LoVo (cell line): ENCODE measurements around the gene GLOD4.
"Not testable (repeated sequence)": the region's sequence is repeated elsewhere in the genome, so short reads cannot be mapped to it uniquely, and the experiment has no call there.

Source experiments
- DNase-seq: peaks from one replicate; pipeline ENCODE4 v3.0.0-alpha.2; 2016; ENCODE audit warnings: low spot score

GLOD4 gene

DNA sequence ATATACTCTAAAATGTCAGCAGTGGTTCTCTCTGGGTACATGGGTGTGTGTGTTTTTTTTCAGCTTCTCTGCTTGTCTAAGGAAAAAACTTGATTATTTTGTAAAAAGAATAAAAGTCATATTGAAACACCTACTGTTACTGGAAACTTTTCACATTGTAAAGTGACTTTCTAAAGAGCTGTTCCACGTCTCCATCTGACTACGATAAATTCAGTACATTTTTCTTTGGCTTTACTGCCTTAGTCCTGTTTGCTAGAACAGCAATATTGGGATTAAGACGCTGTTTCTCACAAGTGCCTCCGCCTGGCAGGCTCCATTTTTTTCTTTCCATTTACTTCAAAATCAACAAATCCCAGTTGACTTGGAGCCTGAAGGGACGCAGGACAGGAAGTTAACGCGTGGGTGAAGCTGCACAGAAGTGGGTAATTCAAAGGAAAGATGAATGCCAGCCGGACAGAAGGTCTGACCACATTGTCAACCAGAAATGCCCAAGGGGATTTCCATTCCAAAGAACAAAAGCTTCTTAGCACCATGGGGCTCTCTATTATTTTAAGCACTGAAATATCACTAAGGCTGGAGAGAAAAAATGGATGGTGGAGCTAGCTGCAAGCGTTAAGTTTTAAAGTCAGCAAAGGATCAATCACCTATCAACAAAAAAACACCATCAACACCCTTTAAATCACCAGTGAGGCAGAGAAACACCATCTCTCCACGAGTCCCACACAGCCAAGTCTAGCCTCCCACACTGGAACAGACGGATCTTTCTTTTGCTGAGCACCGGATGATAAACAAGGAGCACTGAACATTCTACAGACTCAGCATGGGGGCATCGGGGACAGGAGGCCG, 8.4 kb downstream of the GLOD4 start:
- no peak for DNase-seq

DNA sequence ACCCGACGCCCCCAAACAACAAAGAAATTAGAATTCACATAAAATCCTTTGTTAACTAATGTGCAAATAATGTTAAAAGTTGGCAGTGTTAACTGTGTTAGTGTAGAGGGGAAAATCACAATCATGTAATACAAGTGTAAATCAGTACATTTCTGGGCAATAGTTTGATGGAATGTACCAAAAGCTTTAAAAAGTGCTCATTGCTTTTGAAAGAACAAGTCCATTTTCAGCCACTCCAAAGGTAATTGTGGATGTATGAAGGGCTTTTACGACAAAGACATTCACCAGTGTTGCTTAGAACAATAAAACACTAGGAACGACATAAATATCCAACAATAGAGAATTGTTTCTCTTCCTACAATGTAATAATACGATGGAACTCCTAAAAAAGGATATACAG, 9.1 kb downstream of the GLOD4 start:
- DNase-seq: no peak

DNA sequence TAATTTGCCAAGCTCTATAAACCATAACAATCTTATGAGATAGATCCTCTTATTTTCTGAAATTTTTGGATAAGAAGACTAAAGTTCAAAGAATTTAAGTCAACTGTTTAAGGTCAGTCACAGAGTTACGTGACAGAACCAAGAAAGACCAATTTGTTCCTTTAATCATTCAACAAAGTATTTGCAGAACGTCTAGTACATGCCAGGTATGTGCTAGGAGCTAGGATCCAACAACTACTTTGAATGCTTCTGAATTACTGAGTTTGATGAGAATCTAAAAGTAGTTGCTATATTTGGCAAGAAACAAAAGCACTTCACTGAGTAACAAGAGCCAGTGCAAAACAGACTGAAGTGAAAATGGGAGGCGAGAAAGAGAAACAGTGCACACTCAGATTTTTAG, 15.0 kb downstream of the GLOD4 start:
- DNase-seq: no peak

- no peak for DNase-seq
Measured at GRCh38 chr17:760371-760770, 21.7 kb downstream of the GLOD4 start.

DNA sequence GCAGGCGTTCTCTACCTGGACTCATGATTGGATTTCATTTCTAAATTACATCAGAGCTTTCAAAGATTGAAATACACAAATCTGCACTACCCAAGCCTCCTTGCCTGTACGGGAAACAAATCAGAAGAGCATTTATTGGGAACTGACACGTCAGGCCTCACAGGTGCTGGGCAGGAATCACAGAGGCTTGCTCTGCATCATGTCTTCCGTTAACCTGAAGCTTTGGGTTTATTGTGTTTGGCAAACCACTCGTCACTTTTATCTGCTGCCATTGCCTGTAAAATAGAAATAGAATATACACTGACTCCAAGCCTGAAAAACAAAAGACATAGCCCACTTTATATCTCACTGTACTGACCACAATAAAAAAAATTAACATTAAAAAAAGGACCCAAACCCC, 22.1 kb downstream of the GLOD4 start:
- DNase-seq: no peak

GRCh38 chr17:756010-756567, 26.0 kb downstream of the GLOD4 start:
- DNase-seq: not testable (repeated sequence)

GRCh38 chr17:755319-755961, 26.6 kb downstream of the GLOD4 start:
- DNase-seq: not testable (repeated sequence)

DNA sequence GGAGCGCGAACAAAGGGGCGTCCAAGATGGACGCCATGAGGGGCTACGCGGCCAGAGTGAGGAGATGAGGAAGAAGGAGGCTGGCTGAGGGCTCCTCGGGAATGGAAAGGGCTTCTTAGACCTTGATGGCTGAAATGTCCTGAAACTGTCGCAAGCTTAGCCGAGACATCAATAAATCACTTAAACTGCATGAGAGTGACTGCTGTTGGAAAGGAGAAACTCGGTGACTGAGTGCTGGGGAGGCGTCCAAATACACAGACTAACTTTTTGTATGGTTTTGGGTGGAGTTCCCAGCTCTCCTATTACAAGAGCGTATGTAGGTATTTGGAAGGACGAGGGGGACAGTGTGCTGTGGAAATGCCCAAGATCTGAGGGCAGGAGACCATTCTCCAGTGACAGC, 28.7 kb downstream of the GLOD4 start:
- no peak for DNase-seq

- DNase-seq: no peak
Measured at GRCh38 chr17:752620-753219, 29.4 kb downstream of the GLOD4 start.

DNA sequence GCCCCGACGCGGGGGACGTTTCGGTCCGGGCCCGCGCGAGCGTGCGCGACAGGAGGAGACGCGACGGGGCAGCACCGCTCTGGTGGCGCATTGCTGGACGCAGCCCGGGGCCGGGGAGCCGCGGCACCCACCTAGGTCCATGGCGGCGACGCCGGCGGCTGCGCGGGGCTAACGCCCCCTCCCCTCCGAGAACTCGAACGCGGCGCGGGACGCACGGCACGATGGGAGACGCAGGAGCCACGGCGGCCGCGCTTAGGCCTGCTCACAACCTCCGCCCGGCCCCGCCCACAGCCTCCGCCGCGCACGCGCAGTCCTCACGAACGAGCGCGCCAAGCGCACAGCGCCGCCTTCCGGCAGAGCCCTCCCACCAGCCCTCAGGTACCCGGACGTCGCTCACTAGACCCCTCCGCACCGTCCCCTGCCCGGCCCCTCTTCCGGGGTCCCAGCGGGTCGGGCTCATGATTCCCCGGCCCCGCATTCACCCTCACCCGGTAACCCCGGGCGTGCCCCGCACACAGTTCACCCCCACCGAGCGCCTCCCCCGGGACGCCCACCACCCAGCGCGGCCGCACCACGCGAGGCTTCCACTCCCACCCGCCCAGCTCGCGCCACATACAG, 30.0 kb downstream of the GLOD4 start, which contains the start of gene GEMIN4:
TSS of gene GEMIN4 (minus strand) at position 263 of the 618 bp plus-strand sequence. CDS start at position 141, 122 bp downstream.
- peak; percentile 91 for DNase-seq

DNA sequence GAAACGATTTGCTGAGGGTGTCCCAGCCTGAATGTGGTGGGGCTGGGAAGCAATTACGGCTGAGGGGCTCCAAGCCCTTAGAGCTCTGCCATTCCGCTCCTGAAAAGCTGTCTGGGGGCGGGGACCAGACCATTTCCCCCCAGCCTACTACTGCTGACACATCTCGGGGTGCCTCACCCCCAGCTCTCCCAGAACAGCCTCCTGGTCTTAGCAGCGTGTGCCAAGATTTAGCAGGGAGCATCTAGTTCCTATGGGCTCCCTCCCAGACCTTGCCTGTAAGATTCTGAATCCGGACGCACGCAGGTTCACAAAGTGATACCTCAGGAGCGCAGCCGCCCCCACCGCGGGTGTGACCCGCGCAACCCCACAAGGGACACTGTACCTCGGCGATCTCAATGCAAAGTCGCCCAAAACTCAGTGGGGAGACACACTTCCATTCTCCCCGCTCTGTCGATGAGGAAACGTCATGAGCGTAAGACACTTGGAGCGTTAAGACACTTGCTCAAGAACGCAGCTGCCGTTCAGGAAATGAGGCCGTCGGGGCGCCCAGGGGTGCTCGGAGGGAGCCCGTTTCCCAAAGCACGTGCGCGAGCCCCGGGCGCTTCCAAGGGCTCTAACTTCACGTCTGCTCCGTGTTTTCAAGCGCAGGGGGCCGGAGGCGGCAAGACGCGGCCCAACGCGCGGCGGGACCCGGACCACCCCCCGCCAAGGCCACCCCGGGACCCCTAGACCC, 30.6 kb downstream of the GLOD4 start:
- peak; percentile 24 for DNase-seq

DNA sequence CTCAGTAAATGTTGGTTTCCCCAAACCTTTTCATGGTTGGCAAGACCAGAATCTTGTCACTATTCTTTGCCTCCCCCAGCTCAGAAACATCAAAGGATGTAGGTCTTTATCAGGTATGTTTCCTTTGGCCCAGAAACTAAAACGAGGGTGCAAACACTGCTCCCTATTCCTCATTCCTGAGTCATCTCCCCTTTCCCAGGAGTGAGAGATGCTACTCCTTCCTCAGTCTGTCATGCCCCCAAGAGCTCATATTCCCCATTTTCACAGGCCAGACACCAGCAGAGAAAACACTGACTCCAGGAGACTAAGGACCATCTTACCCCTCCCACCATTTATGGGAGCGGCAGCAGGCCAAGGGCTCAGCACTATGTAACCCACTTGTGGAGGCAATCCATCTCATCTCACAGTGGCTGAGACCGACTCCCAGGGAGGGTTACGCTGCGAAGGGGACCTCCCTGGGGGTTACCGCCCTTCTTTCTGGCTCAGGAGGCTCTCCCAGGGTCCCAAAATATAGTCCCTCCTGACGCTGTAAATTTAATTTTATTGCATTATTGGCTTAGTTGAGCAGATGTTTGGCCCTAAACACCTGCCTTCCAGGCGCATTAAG, 31.5 kb downstream of the GLOD4 start:
- no peak for DNase-seq

DNA sequence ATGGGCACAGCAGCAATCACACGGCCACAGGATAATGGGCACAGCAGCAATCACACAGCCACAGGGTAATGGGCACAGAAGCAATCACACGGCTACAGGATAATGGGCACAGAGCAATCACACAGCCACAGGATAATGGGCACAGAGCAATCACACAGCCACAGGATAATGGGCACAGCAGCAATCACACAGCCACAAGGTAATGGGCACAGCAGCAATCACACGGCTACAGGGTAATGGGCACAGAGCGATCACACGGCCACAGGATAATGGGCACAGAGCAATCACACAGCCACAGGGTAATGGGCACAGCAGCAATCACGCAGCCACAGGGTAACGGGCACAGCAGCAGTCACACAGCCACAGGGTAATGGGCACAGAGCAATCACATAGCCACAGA, 32.7 kb downstream of the GLOD4 start:
- not testable (repeated sequence) for DNase-seq

GRCh38 chr17:748604-749003, 33.5 kb downstream of the GLOD4 start:
- DNase-seq: not testable (repeated sequence)

DNA sequence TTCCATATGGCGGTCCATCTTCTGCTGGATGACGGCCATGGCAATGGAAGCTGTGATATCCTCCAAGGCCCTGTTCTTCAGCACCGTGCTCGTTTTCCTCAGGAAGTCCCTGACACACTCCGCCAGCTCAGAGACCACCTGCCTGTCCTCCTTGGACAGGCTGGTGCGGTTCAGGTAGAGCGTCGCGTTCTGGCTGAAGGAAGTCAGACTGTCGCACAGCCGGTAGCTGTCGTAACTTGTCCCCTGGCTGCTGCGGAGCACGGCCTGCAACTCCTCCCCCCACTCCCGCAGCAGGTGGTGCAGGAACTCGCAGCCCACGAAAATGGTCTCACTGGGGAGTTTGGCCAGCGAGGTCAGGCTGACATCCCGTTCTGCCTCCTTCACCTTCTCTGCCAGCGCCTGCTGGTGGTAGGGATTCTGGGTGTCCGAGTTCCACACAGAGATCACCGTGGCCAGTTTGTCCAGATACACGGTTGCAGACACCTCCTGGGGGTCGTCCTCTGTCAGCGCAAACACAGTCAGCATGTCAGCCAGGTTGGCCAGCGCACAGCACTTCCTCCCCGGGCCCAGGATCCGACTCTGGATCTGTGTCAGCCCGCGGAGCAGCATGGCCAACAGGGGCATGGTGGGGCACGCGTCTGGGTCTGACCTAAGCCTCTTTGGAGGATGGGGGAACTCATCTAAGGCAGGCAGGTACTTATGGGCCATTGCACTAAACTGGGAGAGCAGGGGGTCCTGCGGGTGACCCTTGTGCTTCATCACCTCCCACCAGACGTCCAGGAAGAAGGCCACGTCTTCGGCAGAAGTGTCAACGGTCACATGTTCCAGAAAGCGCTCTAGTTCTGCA, 35.1 kb downstream of the GLOD4 start:
- no peak for DNase-seq

- no peak for DNase-seq
Measured at GRCh38 chr17:746181-746580, 35.9 kb downstream of the GLOD4 start.

DNA sequence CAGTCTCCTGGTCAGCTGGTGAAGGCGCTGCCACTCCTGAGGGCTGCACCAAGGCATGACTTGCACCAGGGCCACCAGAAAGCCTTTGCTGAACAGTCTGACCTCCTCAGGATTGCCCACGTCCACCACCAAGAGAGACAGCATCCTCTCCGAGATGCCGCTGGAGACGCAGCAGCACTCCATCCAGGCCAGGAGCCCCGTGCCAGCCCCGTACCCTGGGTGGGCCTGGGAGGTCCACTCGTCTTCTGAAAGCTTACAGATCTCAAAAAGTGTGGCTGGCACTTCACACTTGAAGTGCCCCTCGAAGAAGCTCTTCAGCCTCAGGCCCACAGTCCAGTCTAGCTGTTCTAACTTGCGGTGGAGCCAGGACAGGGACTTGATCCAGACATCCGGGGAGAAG, 36.7 kb downstream of the GLOD4 start:
- no peak for DNase-seq

DNA sequence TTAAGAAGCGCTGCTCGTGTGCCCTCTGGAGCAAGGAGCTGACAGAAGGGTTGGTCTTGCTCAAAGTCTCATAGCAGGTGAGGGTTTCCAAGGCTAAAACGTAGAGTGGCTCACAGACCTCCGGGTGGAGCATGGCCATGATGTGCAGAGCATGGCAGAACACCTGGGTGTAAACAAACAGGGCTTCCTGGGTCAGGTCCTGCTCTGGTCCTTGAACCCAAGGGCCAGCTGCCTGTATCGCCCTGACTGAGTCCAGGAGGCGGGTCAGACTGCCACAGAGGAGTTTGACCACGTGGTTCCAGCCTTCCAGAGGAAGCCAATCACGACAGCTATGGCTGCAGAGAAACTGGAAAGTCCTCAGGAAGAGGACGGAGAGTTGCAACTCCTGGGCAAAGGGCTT, 37.1 kb downstream of the GLOD4 start:
- DNase-seq: no peak

GRCh38 chr17:743139-743538, 38.9 kb downstream of the GLOD4 start:
- DNase-seq: no peak

DNA sequence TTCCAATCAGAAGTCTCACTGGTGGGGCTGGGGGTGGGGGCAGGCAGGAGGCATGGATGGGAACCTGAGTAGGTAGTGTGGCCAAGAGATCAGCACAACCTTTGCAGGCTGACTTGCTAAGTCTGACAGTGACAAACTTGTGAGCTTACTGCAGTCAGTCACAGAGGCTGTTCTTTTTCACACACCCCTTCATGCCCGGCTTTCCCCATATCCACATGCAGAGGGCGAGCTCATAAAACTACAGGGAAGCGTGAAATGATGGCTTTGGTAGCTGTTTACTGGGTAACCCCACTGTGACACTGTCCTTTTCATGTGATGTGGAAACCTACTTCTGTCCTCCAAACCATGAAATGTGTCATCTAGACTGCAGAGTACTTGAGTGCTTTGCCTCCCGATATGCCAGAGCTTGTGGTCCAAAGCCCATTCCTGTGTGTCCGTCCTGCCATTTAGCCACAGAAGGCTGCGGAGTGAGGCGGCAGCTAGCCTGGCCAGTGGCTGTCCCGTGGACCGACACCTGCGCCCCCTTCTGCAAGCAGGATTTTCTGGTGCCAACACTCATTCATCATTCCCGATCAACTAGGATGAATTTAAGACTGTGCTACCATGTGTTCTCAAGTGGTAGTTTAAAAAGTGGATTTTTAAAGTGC, 39.8 kb downstream of the GLOD4 start:
- DNase-seq: no peak
